Measurements from ENCODE around the gene HK1. TPM values are rescaled to one million over a fixed set of nuclear protein-coding genes. Genes with fewer than 3 reads are reported as not detected.

Gene HK1
- total RNA-seq, 4 donors from 2014 or later: 38.0 to 93.2 (median 50.6) TPM

DNA sequence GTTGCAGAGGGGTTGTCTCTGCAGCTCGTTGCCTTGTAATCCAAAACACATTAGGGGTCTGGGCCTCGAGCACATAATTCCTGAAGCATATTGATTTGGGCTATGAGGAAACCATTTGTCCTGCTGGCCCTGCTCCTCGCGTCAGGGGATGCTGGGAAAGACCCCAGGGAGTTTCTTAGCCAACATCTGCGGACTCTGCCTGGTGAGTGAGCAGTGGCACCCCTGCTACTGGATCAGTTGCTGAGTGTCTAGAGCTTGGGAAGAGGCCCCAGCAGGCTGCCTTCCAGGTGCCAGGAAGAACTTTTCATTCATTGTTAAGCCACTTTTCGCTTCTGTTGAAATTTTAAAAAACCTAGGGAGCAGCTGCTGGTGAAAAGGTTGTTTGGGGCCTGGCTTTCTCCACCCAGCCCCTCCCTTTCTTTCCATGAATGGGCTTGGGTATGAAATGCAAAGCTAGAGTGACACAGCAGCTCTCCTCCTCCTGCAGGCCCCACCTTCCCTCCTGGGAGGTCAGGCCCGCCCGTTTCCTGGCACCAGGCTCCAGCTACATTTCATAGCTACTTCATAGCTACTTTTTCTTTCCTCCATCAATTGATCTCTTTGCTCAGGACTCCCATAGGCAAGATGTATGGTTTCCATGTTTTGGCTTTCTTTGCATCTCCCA lies 111.7 kb downstream of the HK1 start:
- peak; percentile 38 for ATAC-seq (ENCODE audit: low FRiP score)
- no peak for DNase-seq (ENCODE audit: low spot score)
- TF ChIP-seq, protein P1, sequence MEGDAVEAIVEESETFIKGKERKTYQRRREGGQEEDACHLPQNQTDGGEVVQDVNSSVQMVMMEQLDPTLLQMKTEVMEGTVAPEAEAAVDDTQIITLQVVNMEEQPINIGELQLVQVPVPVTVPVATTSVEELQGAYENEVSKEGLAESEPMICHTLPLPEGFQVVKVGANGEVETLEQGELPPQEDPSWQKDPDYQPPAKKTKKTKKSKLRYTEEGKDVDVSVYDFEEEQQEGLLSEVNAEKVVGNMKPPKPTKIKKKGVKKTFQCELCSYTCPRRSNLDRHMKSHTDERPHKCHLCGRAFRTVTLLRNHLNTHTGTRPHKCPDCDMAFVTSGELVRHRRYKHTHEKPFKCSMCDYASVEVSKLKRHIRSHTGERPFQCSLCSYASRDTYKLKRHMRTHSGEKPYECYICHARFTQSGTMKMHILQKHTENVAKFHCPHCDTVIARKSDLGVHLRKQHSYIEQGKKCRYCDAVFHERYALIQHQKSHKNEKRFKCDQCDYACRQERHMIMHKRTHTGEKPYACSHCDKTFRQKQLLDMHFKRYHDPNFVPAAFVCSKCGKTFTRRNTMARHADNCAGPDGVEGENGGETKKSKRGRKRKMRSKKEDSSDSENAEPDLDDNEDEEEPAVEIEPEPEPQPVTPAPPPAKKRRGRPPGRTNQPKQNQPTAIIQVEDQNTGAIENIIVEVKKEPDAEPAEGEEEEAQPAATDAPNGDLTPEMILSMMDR (IDR thresholded peaks at IDR 0.05): no peak

DNA sequence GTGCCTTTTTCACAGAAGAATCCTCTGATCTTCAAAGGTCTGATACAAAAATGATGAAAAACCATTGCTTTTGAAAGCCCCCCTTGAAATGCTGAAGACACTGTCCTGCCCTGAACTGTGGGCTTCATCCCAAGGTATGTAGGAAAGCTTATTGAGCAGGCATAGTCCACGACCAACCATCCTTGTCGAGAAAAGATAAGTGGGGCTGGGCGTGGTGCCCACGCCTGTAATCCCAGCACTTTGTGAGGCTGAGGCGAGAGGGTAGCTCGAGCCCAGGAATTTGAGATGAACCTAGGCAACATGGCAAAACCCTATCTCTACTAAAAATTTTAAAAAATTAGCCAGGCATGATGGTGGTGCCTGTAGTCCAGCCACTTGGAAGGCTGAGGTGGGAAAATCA lies 112.9 kb downstream of the HK1 start:
- TF ChIP-seq, protein P1 (IDR thresholded peaks at IDR 0.05): no peak
- no peak for DNase-seq (ENCODE audit: low spot score)
- ATAC-seq (ENCODE audit: low FRiP score): no peak

DNA sequence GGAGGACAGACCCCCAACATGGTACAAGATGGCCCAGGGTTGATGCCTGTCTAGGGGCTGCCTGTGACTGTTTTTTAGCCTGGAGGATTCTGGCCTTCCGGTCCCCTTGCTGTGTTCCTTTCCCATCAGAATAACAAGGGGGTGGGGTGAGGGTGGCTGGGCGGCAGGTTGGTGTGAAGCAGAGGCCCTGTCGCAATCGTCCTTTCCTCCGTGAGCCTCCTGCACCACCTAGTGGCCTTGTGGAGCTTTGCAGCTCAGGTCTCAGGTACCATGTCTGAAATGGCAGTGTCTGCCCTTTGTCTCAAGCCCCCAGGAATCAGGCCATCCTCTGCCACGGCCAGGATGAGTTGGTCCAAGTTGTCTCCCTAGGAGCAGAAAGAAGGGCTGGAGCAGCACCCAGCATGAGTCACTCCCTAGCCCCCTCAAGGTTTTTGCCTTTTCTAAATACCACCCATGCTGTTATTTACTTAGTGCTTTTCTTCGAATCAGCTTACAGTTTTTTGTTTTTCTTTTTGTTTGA lies 114.2 kb downstream of the HK1 start:
- ATAC-seq (ENCODE audit: low FRiP score) (peak; percentile 83), DNase-seq (ENCODE audit: low spot score) (peak; percentile 68)
- TF ChIP-seq, protein P1 (IDR thresholded peaks at IDR 0.05): peak in 2 of 3 donors; percentile 81 to 85

DNA sequence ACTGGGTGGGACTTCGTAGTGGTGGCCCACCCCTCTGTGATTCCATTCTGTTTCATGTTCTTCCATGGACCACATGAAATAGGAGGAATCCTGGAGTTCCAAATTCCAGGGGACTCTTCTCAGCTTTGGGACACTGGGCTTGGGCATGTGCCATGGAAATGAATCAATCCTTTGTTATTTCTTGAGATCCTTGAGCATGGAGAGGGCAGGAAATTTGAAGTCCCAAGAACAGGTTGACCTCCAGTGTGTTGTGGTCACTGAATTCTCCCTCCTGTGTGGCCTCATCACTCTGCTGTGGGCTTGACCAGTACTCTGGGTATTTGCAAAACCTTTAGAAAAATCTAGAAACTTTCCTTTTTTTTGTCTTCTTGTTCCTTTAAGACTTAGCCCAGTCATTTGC lies 115.7 kb downstream of the HK1 start:
- ATAC-seq (ENCODE audit: low FRiP score): no peak
- DNase-seq (ENCODE audit: low spot score): no peak
- TF ChIP-seq, protein P1 (IDR thresholded peaks at IDR 0.05): no peak

DNA sequence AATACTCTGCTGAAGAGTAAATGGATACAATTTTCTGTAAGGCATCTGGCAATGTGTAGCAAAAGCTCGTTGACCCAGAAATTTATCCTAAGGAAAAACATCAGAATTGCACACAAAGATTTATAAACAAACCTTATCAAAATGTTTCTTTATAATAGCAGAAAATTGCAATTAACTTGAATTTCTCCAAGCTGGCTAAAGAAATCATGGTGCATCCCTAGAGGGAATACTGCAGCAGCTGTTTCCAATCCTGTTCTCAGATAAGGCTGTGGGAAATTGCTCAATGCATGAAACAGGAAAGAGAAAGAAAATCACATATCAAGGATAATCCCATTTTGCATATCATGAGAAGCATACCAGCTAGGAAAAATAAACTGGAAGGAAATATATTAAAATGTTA lies 119.7 kb downstream of the HK1 start:
- ATAC-seq (ENCODE audit: low FRiP score) (no peak), DNase-seq (ENCODE audit: low spot score) (no peak)
- TF ChIP-seq, protein P1 (IDR thresholded peaks at IDR 0.05): no peak

DNA sequence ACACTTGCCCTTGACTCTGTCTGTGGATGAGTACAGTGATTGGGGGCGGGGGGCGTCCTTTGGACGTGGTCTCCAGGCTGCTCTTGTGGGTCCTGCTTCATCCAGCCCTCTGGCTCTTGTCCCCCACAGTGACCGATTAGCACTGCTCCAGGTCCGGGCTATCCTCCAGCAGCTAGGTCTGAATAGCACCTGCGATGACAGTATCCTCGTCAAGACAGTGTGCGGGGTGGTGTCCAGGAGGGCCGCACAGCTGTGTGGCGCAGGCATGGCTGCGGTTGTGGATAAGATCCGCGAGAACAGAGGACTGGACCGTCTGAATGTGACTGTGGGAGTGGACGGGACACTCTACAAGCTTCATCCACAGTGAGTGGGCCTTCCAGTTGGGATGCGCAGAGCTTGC lies 120.2 kb downstream of the HK1 start:
- TF ChIP-seq, protein P1 (IDR thresholded peaks at IDR 0.05): no peak
- ATAC-seq (ENCODE audit: low FRiP score): no peak
- DNase-seq (ENCODE audit: low spot score): no peak

DNA sequence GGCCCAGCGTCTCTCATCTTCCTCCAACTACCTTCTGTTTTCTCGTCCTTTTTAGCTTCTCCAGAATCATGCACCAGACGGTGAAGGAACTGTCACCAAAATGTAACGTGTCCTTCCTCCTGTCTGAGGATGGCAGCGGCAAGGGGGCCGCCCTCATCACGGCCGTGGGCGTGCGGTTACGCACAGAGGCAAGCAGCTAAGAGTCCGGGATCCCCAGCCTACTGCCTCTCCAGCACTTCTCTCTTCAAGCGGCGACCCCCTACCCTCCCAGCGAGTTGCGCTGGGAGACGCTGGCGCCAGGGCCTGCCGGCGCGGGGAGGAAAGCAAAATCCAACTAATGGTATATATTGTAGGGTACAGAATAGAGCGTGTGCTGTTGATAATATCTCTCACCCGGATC lies 122.6 kb downstream of the HK1 start:
- DNase-seq (ENCODE audit: low spot score) (no peak), ATAC-seq (ENCODE audit: low FRiP score) (no peak)
- TF ChIP-seq, protein P1 (IDR thresholded peaks at IDR 0.05): no peak
